ACHN (cell line): Measurements from ENCODE around the gene CTNNA2.

ENCODE experiments used
- DNase-seq: peaks from one replicate; pipeline ENCODE4 v3.0.0-alpha.2; 2015
- in situ Hi-C: cut with HindIII; loops from 2 replicates; pipeline ENCODE4 v1.10.0; 2017; ENCODE audit warnings: low sequenced_read_pairs, low pct_ligation_motif_present, low pct_unique_long_range_greater_than_20kb

CTNNA2 gene

GRCh38 chr2:79596403-79596802 lies 83.6 kb downstream of the CTNNA2 start:
- no peak for DNase-seq
- in situ Hi-C loops: no loop called here

GRCh38 chr2:79604748-79605147 lies 91.9 kb downstream of the CTNNA2 start:
- in situ Hi-C loops: no loop called here
- no peak for DNase-seq

- in situ Hi-C loops: no loop called here
- DNase-seq: no peak
Measured at GRCh38 chr2:79611448-79612016, 98.7 kb downstream of the CTNNA2 start.

DNA sequence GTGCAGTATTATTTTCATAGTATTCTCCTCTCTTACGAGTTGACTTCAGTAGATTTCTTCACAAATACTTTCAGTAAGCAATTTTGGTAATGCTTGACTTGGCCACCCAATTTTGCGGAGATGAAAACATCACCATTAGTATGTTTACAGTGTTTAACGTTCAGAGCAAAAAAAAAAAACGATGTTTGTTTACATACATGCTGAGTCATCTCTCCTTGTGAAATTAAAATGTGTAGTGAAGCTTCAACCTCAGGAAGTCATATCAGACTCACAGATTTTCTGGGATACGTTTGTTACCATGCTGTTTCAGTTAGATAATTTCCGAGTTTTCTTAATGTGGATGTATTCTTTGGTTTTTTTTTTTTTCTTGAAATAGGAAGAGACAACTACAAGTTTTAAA lies 100.1 kb downstream of the CTNNA2 start:
- in situ Hi-C loops: no loop called here
- DNase-seq: no peak

- DNase-seq: no peak
- in situ Hi-C loops: no loop called here
Measured at GRCh38 chr2:79619442-79619841, 106.6 kb downstream of the CTNNA2 start.

- in situ Hi-C loops: no loop called here
Measured at GRCh38 chr2:79619976-79620375, 107.1 kb downstream of the CTNNA2 start.

GRCh38 chr2:79620679-79621078 lies 107.8 kb downstream of the CTNNA2 start:
- in situ Hi-C loops: no loop called here
- DNase-seq: peak; percentile 41

More at GRCh38 chr2:79619976-79620375, 107.1 kb downstream of the CTNNA2 start:
- peak; percentile 5 for DNase-seq

DNA sequence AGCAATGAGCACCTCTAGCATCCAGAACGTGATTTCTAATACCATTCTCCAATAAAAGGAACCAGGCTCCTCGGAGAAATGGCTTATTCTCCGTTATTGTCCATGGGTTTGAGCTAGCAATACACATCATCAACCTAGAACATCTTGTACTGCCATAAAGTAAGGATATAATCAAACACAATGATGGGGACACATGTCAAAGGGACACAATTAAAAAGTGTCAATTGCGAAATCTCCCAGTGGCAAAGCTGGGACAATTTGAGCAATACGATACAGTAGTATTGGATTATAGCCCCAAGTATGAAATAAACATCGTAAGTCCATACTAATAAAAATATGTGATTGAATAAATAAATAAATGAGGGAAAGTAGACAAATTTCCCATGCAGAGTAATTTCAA lies 108.4 kb downstream of the CTNNA2 start:
- in situ Hi-C loops: no loop called here
- DNase-seq: no peak

- in situ Hi-C loops: no loop called here
- DNase-seq: no peak
Measured at GRCh38 chr2:79621755-79622154, 108.9 kb downstream of the CTNNA2 start.

DNA sequence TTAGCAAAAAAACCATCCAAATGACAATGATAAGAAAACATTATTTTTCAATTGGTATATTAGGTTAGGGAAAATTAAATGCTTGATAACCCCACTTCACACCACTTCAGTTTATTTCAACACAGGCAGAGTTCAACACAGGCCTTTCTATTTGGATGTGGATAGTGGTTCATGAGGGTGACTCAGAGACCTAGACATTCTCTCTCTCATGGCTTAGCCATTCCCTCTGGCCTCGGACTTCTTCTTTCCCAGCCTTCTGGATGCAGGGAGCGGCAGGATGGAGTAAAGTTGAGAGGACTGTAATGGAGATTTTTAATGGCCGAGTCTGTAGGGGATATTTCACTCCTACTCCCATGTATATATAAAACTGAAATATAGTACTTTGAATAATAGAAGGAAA lies 109.7 kb downstream of the CTNNA2 start:
- in situ Hi-C loops: no loop called here
- peak; percentile 39 for DNase-seq

- in situ Hi-C loops: no loop called here
- DNase-seq: no peak
Measured at GRCh38 chr2:79627237-79627636, 114.4 kb downstream of the CTNNA2 start.

DNA sequence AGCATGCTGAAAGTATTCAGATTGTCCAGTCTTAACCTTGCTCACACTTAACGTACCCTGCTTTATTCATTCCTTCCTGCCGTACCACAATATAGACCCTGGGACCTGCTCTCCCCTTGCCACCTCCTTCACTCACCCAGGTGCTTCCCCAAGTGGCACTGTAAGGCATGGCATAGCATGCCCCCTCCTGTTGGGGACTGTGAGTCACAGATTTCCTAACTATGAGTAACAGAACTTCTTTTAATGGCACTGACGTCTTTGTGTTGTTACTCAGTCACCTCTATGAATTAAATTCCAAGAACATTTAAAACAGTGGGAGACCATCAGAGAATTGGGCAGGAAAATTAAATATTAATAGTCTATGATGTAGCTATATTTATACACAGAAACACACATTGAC lies 117.2 kb downstream of the CTNNA2 start:
- in situ Hi-C loops: no loop called here
- DNase-seq: peak; percentile 86

DNA sequence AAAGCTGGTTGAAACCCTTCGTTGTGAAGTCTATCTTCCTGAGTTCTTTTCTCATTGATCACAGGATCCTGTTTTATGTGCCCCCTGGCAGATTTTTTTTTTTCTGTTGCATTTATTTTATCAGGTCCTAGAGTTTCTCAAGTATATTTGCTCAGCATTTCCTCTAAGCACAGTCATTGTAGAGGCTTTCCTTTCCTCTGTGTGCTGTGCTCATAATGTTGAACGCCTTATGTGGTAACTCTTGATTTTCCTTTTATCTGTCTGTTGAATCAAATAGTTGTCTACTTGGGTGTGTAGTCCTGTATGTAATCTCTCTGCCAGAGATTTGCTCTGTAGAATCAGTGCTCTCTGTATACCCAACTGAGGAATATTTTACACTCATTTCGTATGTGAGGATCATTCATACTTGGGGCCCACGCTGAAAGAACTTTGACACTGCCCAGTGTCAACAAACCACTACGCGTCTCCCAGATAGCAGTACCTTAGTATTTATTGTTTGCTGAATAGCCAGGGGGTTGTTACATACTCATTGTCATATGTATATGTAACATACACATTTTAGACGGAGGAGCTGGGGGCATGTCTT lies 118.2 kb downstream of the CTNNA2 start:
- DNase-seq: no peak
- in situ Hi-C loops: no loop called here

DNA sequence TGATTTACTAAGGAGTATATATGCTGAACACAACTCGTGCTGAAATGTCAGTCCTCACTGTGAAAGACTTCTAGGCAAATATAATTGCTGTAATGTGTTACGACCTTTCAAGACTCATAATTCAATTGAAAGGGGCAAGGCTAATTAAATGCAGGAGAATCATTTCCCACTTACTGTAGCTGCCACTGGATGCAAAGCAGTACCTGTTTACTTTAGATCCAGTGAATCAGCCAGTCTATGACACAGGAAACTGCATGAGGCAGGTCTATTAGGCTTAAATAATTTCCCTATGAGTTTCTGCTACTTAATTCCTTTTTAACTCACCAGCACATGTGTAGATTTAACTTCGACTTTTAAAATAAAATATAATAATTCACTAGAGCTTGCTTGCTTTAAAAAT lies 125.6 kb downstream of the CTNNA2 start:
- in situ Hi-C loops: no loop called here
- DNase-seq: no peak

- in situ Hi-C loops: no loop called here
- DNase-seq: no peak
Measured at GRCh38 chr2:79638954-79639353, 126.1 kb downstream of the CTNNA2 start.

- no peak for DNase-seq
- in situ Hi-C loops: no loop called here
Measured at GRCh38 chr2:79640001-79640400, 127.2 kb downstream of the CTNNA2 start.

GRCh38 chr2:79649531-79649930 lies 136.7 kb downstream of the CTNNA2 start:
- DNase-seq: no peak
- in situ Hi-C loops: no loop called here

DNA sequence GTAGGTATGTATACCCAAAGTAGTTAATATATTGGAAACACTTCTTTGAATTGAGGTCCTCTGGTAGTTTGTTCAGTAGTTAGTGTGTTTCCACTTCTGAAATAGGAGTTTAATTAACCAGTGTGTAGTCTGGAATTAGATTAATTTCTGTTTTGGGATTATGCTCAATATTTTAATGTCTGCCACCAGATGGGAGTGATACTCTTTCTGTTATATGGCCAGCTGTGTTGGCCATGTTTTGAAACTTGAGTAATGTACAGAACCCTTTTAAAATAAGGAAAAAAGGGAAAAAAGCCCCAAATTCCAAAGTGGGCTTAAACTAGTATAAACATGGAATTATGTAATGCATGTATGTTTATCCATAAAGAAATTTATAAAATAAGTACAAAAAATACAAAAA lies 147.7 kb downstream of the CTNNA2 start:
- in situ Hi-C loops: no loop called here
- DNase-seq: peak; percentile 25

DNA sequence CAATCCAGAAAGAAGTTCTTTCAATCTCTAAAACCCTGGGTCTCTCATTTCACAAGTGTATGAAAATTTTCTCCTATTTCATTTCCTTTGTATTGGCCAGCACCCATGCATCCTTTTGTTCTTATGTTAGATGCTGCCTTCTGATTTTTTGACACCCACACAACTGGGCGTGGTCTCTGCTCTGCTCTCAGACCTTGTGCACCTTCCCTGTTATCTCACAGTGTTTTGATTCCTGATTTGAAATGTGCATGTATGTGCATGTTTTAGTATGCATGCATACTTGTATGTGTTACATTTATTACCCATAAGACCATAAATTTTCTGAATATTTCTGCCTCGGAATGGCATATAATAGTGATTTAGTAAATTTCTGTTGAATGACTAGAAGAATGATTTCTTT lies 152.2 kb downstream of the CTNNA2 start:
- no peak for DNase-seq
- in situ Hi-C loops: no loop called here

DNA sequence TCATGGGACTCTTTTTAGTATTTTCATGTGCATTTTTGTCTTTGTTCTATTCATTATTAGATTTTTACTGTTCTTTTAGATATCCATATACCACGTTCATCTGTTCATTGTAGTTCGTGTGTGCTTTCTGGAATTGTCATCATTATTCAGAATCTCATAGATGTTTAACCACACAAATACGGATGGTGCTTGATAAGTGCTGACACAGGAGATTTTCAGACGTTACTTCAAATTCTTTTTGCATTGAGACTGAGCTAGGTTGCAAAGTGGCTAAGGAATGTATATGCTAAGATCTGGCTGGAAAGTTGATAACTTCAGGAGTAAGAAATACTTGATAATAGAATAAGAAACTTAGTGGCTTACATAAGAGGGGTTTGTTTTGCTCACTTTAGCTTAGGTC lies 153.6 kb downstream of the CTNNA2 start:
- in situ Hi-C loops: no loop called here
- DNase-seq: no peak

- in situ Hi-C loops: no loop called here
- DNase-seq: no peak
Measured at GRCh38 chr2:79669714-79670113, 156.9 kb downstream of the CTNNA2 start.
